ENCODE data around the gene HNRNPC. TPM values are rescaled to one million over a fixed set of nuclear protein-coding genes. Genes with fewer than 3 reads are reported as not detected.
A peak's percentile ranks its signal among the peaks of the same experiment; 100 is the strongest.
"Not testable (repeated sequence)": the region's sequence is repeated elsewhere in the genome, so short reads cannot be mapped to it uniquely, and the experiment has no call there.

HNRNPC gene
- total RNA-seq, 2 experiments from 2014 or later = 897 to 1,000 TPM

GRCh38 chr14:21278632-21279031, 9.4 kb upstream of the HNRNPC start:
- H2AFZ ChIP-seq (ENCODE audit: low read length) = no peak overlapping the region
- no TSS peak for BruUV-seq (replicated peaks)
- POLR2A ChIA-PET = interaction anchor here (0.5 to 1.2 kb wide), 6 partner anchors 9 to 128 kb away, joined by 3 to 7 read pairs (median 4); no protein-coding TSS in a partner anchor

GRCh38 chr14:21275261-21275858, 6.1 kb upstream of the HNRNPC start:
- Histone ChIP-seq H2AFZ (ENCODE audit: low read length) (peak overlapping the region; percentile 70; the same call in 1 of the 2 replicates), H3K27ac (ENCODE audit: low read depth, low read length, poor library complexity, severe bottlenecking) (peak overlapping the region; percentile 23), H3K4me1 (ENCODE audit: insufficient read depth, low read length, poor library complexity, severe bottlenecking) (peaks cover 9% of the 10 kb centered on the region), H3K9me3 (ENCODE audit: low read length) (peaks cover 6% of the 10 kb centered on the region; the same call in 1 of the 2 replicates), H3K9me2 (ENCODE audit: insufficient read depth, low read length) (no peaks in the 10 kb centered on the region), H3K79me2 (ENCODE audit: insufficient read depth, low read depth, low read length) (no peaks in the 10 kb centered on the region), H3K4me2 (ENCODE audit: low read length) (peak overlapping the region; percentile 15; the same call in 1 of the 2 replicates), H4K20me1 (ENCODE audit: insufficient read depth, low read length) (no peaks in the 10 kb centered on the region), H3K4me3 (ENCODE audit: low read depth, low read length, poor library complexity, severe bottlenecking) (no peak overlapping the region), H3K36me3 (ENCODE audit: insufficient read depth, low read length) (no peaks in the 10 kb centered on the region)
- POLR2A ChIA-PET = interaction anchor here (0.6 to 1.3 kb wide), 5 partner anchors 14 to 1808 kb away, joined by 3 to 7 read pairs (median 5); no protein-coding TSS in a partner anchor
- TF ChIP-seq EZH2phosphoT487 (IDR thresholded peaks at IDR 0.05; ENCODE audit: borderline replicate concordance, low read depth, low read length) (no peak), CTCF (conservative IDR thresholded peaks at IDR 0.05; ENCODE audit: low read length) (no peak)
- CTCF ChIA-PET (ENCODE audit: unreplicated experiment) = no interaction called here
- no peak for DNase-seq (ENCODE audit: low spot score)
- intact Hi-C loops (cut with micrococcal nuclease; ENCODE audit: unreplicated experiment) = no loop called here
- no TSS peak for BruUV-seq (replicated peaks)

More at GRCh38 chr14:21278632-21279031, 9.4 kb upstream of the HNRNPC start:
- no peak for TF ChIP-seq CTCF (conservative IDR thresholded peaks at IDR 0.05; ENCODE audit: low read length)
- no peak for TF ChIP-seq EZH2phosphoT487 (IDR thresholded peaks at IDR 0.05; ENCODE audit: borderline replicate concordance, low read depth, low read length)
- no peaks in the 10 kb centered on the region for H3K9me2 ChIP-seq (ENCODE audit: insufficient read depth, low read length)
- no peaks in the 10 kb centered on the region for H3K79me2 ChIP-seq (ENCODE audit: insufficient read depth, low read depth, low read length)
- H3K4me2 ChIP-seq (ENCODE audit: low read length) = no peak overlapping the region
- peaks cover 6% of the 10 kb centered on the region for H3K4me1 ChIP-seq (ENCODE audit: insufficient read depth, low read length, poor library complexity, severe bottlenecking)
- no peaks in the 10 kb centered on the region for H4K20me1 ChIP-seq (ENCODE audit: insufficient read depth, low read length)
- H3K9me3 ChIP-seq (ENCODE audit: low read length) = no peaks in the 10 kb centered on the region
- no peak overlapping the region for H3K4me3 ChIP-seq (ENCODE audit: low read depth, low read length, poor library complexity, severe bottlenecking)
- H3K27ac ChIP-seq (ENCODE audit: low read depth, low read length, poor library complexity, severe bottlenecking) = no peak overlapping the region
- intact Hi-C loops (cut with micrococcal nuclease; ENCODE audit: unreplicated experiment) = no loop called here
- no peaks in the 10 kb centered on the region for H3K36me3 ChIP-seq (ENCODE audit: insufficient read depth, low read length)
- CTCF ChIA-PET (ENCODE audit: unreplicated experiment) = no interaction called here
- no peak for DNase-seq (ENCODE audit: low spot score)

DNA sequence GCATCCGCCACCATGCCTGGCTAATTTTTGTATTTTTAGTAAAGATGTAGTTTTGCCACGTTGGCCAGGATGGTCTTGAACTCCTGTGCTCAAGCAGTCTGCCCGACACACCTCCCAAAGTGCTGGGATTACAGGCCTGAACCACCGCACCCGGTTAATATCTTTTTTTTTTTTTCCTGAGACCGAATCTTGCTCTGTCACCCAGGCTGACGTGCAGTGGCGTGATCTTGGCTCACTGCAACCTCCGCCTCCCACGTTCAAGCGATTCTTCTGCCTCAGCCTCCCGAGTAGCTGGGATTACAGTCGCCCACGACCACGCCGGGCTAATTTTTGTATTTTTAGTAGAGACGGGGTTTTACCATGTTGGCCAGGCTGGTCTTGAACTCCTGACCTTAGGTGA, 3.4 kb upstream of the HNRNPC start:
- H3K9me2 ChIP-seq (ENCODE audit: insufficient read depth, low read length); H3K27ac ChIP-seq (ENCODE audit: low read depth, low read length, poor library complexity, severe bottlenecking); H3K4me2 ChIP-seq (ENCODE audit: low read length); H2AFZ ChIP-seq (ENCODE audit: low read length); H3K9me3 ChIP-seq (ENCODE audit: low read length); BruUV-seq (replicated peaks); DNase-seq (ENCODE audit: low spot score); CTCF ChIA-PET (ENCODE audit: unreplicated experiment); H3K4me3 ChIP-seq (ENCODE audit: low read depth, low read length, poor library complexity, severe bottlenecking); intact Hi-C loops (cut with micrococcal nuclease; ENCODE audit: unreplicated experiment): not testable (repeated sequence)
- Histone ChIP-seq H3K4me1 (ENCODE audit: insufficient read depth, low read length, poor library complexity, severe bottlenecking) (peaks cover 15% of the 10 kb centered on the region), H3K36me3 (ENCODE audit: insufficient read depth, low read length) (peaks cover 14% of the 10 kb centered on the region), H3K79me2 (ENCODE audit: insufficient read depth, low read depth, low read length) (peaks cover 17% of the 10 kb centered on the region), H4K20me1 (ENCODE audit: insufficient read depth, low read length) (peaks cover 13% of the 10 kb centered on the region)
- POLR2A ChIA-PET = interaction anchor here (0.7 to 1.1 kb wide), 2 partner anchors 11 to 194 kb away, joined by 3 to 4 read pairs; no protein-coding TSS in a partner anchor

Data from OCI-LY7 (cell line).